GM21367 (cell line): ENCODE data around the gene TTC13.
A peak's percentile ranks its signal among the peaks of the same experiment; 100 is the strongest.

ENCODE experiments used
- ATAC-seq: cut with Tn5 transposase; IDR thresholded peaks from one replicate; pipeline ENCODE4 v1.9.1; 2021; ENCODE audit not compliant: unreplicated experiment

TTC13 gene

DNA sequence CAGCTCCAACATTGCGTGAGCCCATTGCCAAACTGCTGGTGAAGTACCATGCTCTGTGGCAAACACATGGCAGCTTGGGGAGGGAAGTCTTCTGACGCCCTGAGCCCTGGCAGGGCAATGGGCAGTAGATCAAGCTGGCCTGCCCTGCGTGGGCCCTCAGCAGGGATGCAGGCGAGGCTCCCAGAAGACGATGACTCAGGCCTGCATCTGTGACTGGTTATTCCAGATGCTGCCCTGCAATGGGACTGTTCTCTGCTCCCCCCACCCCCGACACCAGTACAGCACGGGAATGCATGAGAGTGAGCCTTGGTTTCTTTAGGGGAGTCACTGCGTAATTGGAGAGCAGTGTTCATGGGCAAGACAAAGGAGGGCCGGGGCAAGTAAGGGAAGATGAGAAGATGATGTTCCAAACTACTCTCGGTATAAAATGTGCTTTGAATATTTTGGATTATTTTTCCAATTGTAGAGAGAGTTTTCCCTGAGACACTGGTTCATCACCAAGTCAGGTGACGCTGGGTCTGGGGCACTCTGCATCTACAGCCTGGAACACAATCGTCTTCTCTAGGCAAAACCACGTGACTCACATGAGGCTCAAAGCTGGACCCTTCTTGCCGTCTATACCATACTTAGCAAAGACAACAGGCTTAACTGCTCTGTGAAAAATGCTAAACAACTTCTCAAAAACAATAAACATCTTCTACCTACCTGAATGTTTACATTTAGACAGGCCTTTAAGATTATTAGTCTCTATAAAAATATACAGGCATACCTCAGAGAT is 101.3 kb downstream of the TTC13 start:
- ATAC-seq = no peak

DNA sequence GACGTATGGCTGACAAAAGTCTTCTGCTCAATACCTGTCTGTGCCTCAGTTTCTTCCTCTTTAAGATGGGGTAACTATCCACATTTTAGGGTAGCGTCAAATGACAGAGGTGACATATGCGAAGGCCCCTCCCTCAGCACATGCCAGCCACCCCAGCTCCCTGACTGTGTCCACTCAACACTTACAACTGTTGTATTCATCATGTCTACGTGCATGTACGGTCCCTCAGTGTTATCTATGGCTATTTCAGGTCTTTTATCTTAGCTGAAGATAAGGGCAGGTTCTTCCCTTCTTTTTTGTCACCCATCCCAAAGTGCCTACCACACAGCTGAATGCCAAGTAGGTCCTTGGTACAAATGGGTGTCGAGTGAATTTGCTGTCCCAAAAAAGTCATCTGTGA is 102.0 kb downstream of the TTC13 start:
- ATAC-seq = no peak

DNA sequence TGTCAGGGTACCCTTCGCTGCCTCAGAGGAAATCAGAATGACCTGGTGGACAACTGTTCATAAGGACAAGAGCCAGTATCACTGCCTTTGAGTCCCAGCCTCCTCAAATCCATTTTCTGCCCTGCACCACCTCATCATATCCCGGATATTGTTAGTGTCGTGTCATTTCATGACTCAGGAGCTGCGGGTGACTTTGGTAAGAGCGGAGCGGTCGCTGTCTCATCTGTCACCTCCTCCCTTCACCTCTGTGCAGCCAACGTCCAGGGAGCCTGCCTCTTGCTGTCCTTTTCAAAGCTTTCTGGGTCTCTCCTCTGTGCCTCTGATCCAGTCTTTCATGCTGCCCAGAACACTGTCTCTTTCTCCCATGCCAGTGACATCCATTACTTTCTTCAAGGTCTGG is 103.3 kb downstream of the TTC13 start:
- no peak for ATAC-seq

DNA sequence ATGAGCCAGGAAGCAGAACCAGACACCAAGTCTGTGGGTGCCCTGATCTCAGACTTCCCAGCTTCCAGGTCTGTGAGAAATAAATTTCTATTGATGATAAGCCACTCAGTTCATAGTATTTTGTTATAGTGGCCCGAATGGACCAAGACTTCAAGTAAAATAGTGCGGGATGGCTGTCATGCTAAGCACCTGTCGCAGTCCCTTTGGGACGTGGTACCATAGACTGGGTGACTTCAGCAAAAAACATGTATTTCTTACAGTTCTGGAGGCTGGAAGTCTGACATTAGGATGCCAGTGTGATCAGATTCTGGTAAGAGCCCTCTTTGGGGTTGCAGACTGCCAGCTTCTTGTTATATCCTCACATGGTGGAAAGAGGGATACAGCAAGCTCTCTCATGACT is 107.7 kb downstream of the TTC13 start:
- ATAC-seq = no peak

DNA sequence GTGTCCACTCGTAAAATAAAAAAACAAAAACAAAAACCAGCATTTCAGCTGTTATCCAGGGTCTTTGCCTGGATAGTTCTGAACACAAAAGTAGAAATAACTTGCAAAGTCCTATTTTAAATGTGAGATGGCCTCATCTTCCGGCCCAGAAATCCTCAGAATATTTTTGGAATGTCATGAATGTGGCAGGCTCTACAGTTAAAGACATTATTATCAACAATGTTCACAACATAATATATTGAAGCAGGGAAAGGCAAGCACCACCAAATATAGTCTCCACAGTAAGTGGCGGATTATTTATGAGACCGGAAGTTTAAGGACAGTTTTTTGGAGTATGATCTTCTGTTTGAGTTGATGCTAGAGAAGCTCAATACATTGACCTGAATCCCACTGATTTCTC is 109.2 kb downstream of the TTC13 start:
- no peak for ATAC-seq

DNA sequence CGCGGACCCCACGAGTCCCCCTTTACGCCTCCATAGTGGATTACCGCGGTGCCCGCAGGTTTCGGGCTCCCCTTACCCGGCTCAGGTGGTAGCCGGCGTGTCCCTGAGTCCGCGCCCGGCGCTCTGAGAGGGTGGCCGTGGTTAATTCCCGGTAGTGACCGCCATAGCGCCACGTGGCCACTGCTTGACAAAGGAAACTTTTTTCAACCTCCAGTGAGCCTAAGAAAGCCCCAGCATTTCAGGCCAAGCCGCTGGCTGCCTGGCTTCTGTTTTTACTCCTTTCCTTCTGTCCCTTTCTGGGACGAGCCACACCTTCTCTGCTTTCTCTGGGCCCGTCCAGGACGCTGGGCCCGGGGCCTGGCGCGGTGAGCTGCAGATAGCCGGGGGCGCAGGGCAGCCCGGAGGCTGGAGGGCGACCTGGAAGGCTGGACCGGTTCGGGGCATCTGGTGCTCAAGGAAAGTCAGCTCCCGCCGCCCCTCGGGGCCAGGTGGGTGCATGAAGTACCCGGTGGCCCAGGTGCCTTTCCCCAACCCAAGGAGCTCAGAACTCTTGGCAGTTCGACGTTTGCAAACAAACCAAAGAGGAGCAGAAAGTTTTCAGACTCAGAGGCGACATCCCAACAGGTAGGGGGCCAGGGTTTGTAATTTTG is 109.8 kb downstream of the TTC13 start:
- peak; percentile 34 for ATAC-seq

DNA sequence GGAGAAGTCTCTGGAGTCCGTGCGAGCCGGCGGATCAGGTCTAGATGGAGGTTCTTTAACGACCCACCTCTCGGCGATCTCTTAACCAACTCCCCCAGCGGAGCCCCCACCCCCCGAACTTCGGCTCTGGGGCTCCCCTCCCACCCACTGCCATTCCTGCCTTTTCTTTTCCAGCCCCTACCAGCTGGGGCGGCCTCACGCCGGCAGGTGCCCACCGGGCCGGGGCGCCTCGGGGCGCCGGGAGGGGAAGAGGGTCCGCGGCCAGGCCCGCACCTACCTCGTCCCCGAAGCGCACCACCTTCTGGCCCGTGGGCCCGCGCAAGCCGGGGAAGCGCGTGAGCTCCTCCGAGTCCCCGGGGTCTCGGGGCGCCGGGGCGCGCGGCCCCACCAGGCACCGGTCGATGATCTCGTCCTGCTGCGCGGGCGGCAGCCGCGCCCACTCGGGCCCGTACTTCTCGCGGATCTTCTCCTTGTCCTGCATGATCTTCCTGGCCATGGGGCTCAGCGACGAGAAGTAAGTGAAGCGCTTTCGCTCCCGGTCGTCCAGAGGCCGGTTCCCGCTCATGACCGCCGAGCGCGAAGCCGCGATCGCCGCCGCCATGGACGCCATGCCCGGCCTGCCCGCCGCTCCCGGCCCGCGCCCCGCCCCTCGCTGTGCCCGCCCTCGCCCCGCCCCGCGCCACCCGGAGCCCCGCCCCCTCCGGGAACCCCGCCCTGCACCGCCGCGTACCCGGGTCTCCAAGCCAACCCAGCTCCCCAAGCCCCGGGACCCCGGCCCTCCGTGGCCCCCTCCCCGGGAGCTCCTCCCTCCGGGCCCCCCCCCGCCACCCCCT is 110.5 kb downstream of the TTC13 start, which contains the start of gene C1orf198:
Gene C1orf198, minus strand, starts transcription at position 619 of the 833 bp plus-strand sequence. Its CDS starts 9 bp downstream, at position 610.
- peak; percentile 84 for ATAC-seq

DNA sequence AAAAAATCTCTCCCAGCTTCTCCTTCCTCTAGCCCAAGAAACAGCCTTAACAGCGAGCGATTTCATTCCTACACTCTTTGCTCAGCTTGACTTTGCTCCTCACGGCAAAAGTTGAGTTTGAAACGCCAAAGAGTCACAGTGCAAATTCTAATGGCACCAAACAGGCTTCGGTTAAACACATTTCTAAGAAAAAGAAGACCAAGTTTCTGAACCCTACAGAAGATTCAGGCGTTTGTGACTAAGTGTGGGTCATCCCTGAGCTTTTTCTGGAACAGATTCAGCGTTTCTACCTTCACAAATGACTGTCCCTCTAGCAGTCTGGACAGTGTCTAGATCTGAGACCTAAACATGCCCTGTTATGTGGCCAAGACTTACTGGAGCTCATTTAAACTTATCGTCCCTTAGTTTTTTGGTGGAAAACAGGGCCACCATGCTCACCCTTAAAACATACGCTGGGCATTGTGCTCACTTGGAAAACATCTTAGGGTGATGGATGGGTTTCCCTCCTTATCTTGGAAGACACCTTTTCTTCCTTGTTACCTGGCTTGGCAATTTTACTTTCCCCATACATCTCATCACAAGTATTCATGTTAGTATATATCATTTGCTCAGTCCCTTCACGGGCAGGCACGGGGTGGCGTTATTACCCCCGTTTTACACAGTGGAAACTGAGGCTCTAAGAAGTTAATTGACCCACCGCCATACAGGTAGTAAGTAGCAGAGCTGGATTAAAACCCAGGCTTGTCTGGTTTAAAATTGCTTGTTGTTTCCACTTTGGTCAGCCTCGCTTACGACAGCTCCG is 111.4 kb downstream of the TTC13 start:
- no peak for ATAC-seq

DNA sequence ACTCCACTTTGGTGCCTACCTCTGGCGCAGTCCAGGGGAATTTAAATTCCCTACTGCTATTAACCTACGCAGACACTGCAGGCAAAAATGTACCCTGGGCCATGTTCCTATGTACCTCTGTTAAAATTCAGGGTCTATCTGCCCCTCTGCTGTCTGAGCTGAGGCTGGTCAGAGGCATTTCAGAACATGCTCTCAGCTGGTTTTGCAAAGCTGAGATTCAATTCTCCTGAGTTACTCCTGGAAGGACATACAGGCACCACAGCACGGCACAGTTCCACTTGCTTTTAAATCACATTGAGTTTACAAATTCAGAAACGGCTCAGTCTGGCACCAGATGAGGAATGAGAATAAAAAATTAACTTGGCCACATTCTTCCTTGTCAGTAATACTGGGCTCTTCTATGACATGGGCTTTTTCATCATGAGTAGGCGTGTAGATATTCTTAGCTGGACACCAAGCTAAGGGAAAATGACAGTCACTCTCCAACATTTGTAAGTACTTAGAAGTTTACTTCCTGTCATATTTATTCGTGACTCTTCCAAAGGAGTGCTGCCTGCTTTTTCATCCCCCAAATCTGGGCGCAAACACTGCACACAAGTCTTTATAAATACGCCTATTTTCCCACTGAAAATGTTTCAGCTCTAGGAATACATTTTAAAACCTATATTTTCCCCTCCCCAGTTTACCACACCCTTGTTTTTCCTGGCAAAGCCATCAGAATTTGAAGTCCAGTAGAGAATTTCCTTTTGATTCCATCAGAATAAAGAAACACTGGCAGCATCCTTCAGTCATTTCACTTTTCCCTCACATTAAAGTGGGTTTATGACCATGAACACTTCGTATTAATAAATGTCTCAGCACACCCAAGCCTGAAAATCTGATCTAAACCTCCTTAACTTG is 112.2 kb downstream of the TTC13 start:
- no peak for ATAC-seq

DNA sequence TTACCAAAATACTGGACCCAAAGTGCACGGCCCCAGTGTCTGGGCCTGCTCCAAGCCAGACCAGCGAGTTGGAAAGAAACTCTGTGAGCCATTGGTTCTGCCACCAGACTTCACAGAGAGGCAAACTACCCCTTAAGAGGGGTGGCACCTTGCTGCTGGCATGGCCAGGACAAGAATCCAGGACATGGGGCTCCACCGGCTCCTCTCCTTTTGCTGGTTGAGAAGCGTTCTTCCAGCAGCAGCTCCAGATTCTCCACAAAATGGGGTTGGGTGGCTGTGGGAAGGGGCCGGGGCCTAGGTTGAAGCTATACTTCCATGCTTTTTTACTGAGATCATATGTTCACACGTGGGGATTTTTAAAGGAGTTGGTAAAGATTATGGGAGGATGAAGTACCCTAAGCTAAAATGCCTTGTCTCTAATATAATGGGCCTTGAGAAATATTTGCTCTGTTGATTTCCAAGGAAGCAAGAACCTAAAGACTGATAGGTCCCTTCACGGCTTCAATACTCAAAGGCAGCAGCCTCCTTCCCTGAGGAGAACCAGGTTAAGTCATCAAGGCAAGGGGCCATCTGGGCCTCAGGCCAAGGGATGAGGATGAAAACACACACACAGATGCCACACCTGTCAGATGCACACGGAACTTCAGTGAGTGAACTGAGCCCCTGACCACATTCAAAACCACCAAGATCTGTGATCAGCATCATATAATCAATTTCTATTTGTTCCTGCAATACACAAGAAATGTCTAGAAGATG is 113.4 kb downstream of the TTC13 start:
- no peak for ATAC-seq

DNA sequence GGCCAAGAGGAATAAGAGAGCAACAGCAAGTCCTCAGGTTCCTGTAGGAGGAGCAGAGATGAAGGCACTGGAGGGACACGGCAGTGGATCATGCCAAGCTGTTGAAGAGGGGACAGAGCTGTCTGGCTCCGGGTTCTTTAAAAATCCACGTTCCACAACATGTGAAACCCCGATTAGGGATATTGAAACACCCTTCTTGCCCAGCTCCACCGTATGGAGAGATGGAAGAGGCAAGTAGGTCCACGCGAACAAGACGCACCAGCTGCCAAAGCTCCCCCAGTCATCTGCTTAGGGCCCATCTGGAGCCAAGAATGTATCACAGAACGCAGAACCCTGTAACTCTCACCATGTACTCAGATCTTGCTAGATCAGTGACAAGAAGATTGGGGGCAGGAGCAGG is 114.2 kb downstream of the TTC13 start:
- no peak for ATAC-seq

DNA sequence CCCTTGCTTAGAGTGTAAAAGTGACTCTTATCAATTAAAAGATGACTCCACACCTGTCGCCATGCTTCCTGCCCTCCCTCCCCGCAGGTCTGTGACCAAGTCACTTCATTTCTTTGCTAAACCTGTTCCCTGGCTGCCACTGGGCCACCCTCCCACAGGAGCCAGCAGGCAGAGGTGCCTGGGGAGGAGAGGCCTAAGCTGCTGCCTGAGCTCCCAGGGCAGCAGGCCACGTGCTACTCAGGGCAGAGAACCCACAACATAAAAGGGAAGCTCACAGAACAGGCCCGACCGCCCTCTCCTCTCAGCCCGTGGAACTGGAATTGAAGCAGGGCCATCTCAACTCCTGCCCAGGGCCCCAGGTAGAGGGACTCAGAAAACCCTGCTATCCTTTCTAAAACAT is 115.2 kb downstream of the TTC13 start:
- no peak for ATAC-seq

DNA sequence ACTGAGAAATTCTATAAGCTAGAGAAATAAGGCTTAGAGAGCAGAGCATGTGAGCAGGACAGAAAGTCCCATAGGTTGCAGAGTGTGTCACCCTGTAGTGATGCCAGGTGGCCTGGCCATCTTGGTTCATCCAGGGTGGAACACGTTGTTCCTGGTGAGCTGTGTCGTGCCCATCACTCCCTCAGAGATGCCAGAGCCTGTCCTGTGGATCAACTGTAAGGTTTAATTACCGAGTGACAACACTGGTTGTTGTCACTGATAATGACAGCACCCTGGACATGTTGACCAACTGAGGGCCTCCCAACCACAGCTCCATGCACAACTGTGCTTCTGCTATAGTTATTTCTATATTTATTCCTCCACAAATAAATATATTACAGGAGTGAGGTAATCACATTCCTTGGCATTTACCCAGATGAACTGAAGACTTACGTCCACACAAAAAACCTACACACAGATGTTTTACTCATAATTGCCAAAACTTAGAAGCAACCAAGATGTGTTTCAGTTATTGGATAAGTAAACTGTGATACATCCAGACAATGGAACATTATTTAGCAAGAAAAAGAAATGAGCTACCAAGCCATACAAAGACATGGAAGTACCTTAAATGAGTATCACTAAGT is 116.6 kb downstream of the TTC13 start:
- ATAC-seq = no peak

DNA sequence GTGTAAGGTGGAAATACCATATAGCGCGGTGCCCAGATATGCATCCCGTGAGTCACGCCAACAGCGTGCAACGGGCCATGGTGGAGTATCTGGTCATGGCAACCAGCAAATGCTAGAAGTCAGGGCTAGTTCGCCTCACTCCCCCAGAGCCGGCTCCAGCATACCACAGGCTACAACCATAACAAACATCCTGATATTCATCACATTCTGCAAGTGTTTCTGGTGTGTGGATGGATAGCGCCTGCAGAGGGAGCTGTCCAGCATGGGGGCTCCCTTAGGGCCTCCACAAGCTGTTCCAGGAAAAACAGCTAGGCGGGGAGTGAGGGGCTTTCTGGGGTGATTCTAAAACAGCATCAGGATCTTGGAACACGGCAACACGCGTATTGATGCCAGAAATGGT is 117.2 kb downstream of the TTC13 start:
- ATAC-seq = no peak

DNA sequence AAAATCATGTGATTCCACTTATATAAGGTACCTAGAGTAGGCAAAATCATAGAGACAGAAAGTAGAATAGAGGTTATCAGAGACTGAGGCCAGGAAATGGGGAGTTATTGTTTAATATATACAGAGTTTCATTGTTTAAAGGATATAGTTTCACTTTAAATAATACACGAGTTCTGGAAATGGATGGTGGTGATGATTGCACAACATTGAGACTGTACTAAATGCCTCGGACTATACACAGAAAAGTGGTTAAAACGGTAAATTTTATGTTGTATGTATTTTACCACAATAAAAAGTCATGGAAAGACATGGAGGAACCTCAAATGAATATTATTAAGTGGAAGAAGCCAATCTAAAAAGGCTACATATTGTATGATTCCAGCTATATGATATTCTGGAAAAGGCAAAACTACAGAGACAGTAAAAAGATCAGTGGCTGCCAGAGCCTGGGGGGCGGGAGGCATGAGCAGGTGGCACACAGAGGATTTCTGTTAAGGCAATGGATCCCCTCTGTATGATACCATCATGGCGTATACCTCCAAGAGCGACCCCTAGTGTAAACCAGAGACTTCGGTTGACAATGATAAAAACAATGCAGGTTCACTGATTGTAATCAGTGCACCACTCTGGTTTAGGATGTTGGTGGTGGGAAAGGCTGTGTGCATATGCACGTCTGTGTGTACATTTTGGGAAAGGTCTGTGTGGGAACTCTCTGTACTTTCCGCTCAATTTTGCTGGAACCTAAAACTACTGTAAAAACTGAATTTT is 117.9 kb downstream of the TTC13 start:
- no peak for ATAC-seq

DNA sequence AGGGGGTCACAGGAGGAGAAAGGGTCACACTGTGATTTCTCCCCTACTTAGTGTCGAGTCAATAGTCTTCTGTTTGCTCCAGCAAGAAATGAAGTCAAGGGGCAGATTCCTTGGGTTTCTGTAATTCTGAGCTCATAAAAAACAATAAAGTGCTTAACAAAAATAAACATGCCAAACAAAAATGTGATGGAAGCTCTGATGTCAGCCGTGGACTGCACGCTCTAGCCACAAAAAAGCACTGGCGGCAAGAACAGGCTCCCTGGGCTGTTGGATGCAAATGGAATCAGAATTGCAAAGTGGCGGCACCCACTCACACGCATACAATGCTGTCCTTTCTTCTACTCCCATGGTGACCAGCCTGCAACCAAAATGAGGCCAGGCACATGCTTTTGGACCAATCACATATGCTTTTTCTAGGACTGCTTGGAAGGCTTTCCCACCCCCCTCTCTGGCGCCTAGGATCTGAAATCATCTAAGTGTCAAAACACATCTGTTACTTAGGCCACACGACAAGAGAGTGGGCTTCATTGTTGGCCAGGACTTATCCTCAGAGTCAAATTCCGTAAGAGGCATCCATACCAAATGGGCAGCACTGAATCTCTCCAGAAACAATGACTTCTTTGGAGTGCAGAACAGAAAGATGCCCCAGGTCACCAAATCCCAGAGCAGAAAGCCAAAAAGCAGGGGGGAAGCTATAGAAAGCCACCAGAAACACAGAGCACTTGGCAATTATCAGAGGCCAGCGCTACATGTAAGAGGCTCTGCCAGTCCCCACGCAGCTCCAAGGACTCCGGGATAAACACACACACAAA is 119.5 kb downstream of the TTC13 start:
- ATAC-seq = no peak

DNA sequence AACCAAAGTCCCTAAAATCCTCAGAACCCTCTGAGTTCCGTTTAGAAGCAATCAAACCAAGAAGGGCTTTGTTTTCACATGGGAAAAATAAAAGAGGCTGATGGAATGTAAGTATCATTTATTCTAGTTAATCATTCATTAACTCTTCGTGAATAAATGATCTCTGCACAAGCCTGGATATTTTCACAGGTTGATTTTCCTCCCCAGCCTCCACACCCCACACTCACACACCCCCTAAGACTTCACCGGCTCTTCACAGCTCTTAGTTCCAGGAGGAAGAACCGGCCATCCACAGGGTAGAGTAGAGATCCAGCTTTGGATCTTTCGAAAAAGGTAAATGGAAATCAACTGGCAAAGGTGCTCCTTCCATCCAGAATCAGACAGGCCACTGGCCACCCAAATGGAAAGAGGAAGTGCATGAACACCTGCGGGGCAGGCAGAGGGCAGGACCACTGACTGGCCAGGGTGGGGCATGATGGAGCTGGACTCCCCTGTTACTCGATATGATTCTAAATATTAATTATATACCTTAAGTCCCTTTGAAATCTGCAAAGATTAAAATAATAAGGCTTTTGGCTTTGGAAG is 120.3 kb downstream of the TTC13 start:
- no peak for ATAC-seq
